Transverse colon (tissue), 4 donors: ENCODE results near the gene ANKS1B. TPM values are rescaled to one million over a fixed set of nuclear protein-coding genes. Genes with fewer than 3 reads are reported as not detected.

ENCODE experiments used
- DNase-seq: peaks from one replicate; pipeline ENCODE4 v3.0.0-alpha.2; 2019
- H3K27ac ChIP-seq, 4 donors: fragments of 200-600 bp; sonication (generic); 2 replicates each; pipeline ENCODE4 v1.5.1; 2016 to 2018; ENCODE audit warnings: inconsistent platforms in 4 of 4
- H3K27me3 ChIP-seq: fragments of 200-600 bp; sonication (generic); 2 replicates; pipeline ENCODE4 v1.5.1; 2017; ENCODE audit warnings: inconsistent platforms
- H3K36me3 ChIP-seq, 4 donors: fragments of 200-600 bp; sonication (generic); 2 replicates each; pipeline ENCODE4 v1.5.1; 2017 to 2019; ENCODE audit warnings: inconsistent platforms in 4 of 4
- H3K4me1 ChIP-seq, 4 donors: fragments of 200-600 bp; sonication (generic); 2 replicates each; pipeline ENCODE4 v1.5.1; 2017 to 2020; ENCODE audit warnings: inconsistent platforms in 4 of 4
- H3K4me3 ChIP-seq, 4 donors: fragments of 200-600 bp; sonication (generic); 1 replicate in 1 of 4; 2 replicates in 3 of 4; pipeline versions ENCODE4 v1.5.1 to v1.6.1; 2017 to 2019; ENCODE audit warnings: inconsistent platforms in 4 of 4
- H3K9me3 ChIP-seq, 2 donors: fragments of 200-600 bp; sonication (generic); 2 replicates each; pipeline ENCODE4 v1.5.1; 2017 to 2019; ENCODE audit warnings: inconsistent platforms in 2 of 2
- CTCF ChIP-seq, 5 experiments: fragments of 200-600 bp in 3 of 5; fragments of 450-650 bp in 2 of 5; sonication (generic) in 3 of 5; IDR thresholded peaks; 1 replicate in 2 of 5; 2 replicates in 3 of 5; pipeline ENCODE4 v1.5.1; 2016 to 2017; ENCODE audit warnings: antibody characterized with exemption in 5 of 5, inconsistent platforms in 3 of 5, mild to moderate bottlenecking in 2 of 5, moderate library complexity in 1 of 5
- EP300 ChIP-seq: sonication (generic); formaldehyde crosslinking; IDR thresholded peaks from one replicate; pipeline ENCODE4 v1.6.1; 2017; ENCODE audit warnings: antibody characterized with exemption, low read depth
- POLR2A ChIP-seq: fragments of 450-650 bp; IDR thresholded peaks from one replicate; pipeline ENCODE4 v1.6.1; 2016; ENCODE audit warnings: antibody characterized with exemption, mild to moderate bottlenecking, moderate library complexity
- POLR2AphosphoS5 ChIP-seq, 3 donors: sonication (generic); formaldehyde crosslinking; IDR thresholded peaks; one replicate each; pipeline ENCODE4 v1.6.1; 2016; ENCODE audit warnings: antibody characterized with exemption in 3 of 3
- WGBS, 2 donors: methylation state at CpG; one replicate each; pipeline ENCODE4 v1.1.5; 2018; ENCODE audit warnings: low coverage in 1 of 2; 5-methylcytosine and 5-hydroxymethylcytosine counted together
- in situ Hi-C, 4 donors: fragments of 200-750 bp; cut with MboI; loops; one replicate each; pipeline versions ENCODE4 v1.15.0 to v1.15.1; 2017; ENCODE audit warnings: low sequenced_read_pairs in 3 of 4, low pct_ligation_motif_present in 1 of 4, low pct_unique_long_range_greater_than_20kb in 1 of 4
- intact Hi-C: fragments of 100-400 bp; cut with DNase I; formaldehyde crosslinking; loops from one replicate; pipeline ENCODE4 v1.15.1; 2023; ENCODE audit warnings: low total_unique reads
- total RNA-seq, 4 donors: library from RNA; depleted of rRNA; stranded (reverse); fragments of >200 nt; gene quantifications; one replicate each; pipeline ENCODE4 v1.1.0, GENCODE V29; 2016

ANKS1B gene
- total RNA-seq, 4 donors from 2014 or later, result 1.4 to 6.4 (median 3.5) TPM; not detected in 1

GRCh38 chr12:99910342-99910741, 74.4 kb downstream of the ANKS1B start:
- Histone ChIP-seq H3K27me3 (no peaks in the 10 kb centered on the region), H3K9me3 (no peaks in the 10 kb centered on the region), H3K4me1 (peaks cover 0 to 7% (median 0%) of the 10 kb centered on the region in 4 donors), H3K27ac (peak overlapping the region; percentile 51 to 74 (median 70)), H3K36me3 (no peaks in the 10 kb centered on the region), H3K4me3 (no peak overlapping the region)
- no peak for TF ChIP-seq POLR2AphosphoS5 (IDR thresholded peaks at IDR 0.05)
- TF ChIP-seq POLR2A, result no peak
- no peak for TF ChIP-seq CTCF (IDR thresholded peaks at IDR 0.05)
- TF ChIP-seq EP300, result no peak
- WGBS, 2 donors, result 50 to 79% methylated on average over 1 of the region's 1 CpG
- intact Hi-C loops, result loop anchor here (10.0 kb wide), 1 partner anchor 64 kb away; no protein-coding TSS in a partner anchor
- DNase-seq, result no peak
- in situ Hi-C loops, result no loop called here

- no peaks in the 10 kb centered on the region for H3K36me3 ChIP-seq
- intact Hi-C loops (no loop called here), in situ Hi-C loops (no loop called here)
- TF ChIP-seq POLR2AphosphoS5 (IDR thresholded peaks at IDR 0.05) (no peak), EP300 (no peak)
- peaks cover 0 to 7% (median 0%) of the 10 kb centered on the region in 4 donors for H3K4me1 ChIP-seq
- no peak overlapping the region for H3K4me3 ChIP-seq
- no peak overlapping the region for H3K27ac ChIP-seq
- 81 to 86% methylated on average over 4 of the region's 4 CpGs for WGBS, 2 donors
- DNase-seq, result no peak
- no peaks in the 10 kb centered on the region for H3K9me3 ChIP-seq
- H3K27me3 ChIP-seq, result no peaks in the 10 kb centered on the region
Observed at GRCh38 chr12:99906786-99907579, 77.8 kb downstream of the ANKS1B start.

GRCh38 chr12:99901181-99901580, 83.6 kb downstream of the ANKS1B start:
- intact Hi-C loops, result loop anchor here (2.0 kb wide), 1 partner anchor 46 kb away; no protein-coding TSS in a partner anchor
- no peaks in the 10 kb centered on the region for H3K9me3 ChIP-seq
- DNase-seq, result no peak
- WGBS, 2 donors, result 31 to 40% methylated on average over 2 of the region's 2 CpGs
- H3K36me3 ChIP-seq, result no peaks in the 10 kb centered on the region
- no peaks in the 10 kb centered on the region for H3K27me3 ChIP-seq
- TF ChIP-seq EP300 (no peak), CTCF (IDR thresholded peaks at IDR 0.05) (no peak), POLR2A (no peak), POLR2AphosphoS5 (IDR thresholded peaks at IDR 0.05) (no peak)
- in situ Hi-C loops, result no loop called here
- no peak overlapping the region for H3K27ac ChIP-seq
- H3K4me3 ChIP-seq, result no peak overlapping the region
- H3K4me1 ChIP-seq, result no peaks in the 10 kb centered on the region

- TF ChIP-seq CTCF (IDR thresholded peaks at IDR 0.05) (no peak), EP300 (no peak), POLR2A (no peak), POLR2AphosphoS5 (IDR thresholded peaks at IDR 0.05) (no peak)
- Histone ChIP-seq H3K36me3 (no peaks in the 10 kb centered on the region), H3K4me1 (no peaks in the 10 kb centered on the region), H3K9me3 (no peaks in the 10 kb centered on the region), H3K4me3 (no peak overlapping the region), H3K27me3 (no peaks in the 10 kb centered on the region), H3K27ac (no peak overlapping the region)
- intact Hi-C loops, result no loop called here
- no peak for DNase-seq
- 92 to 95% methylated on average over 4 to 5 of the region's 5 CpGs for WGBS, 2 donors
- in situ Hi-C loops, result loop anchor here in 1 of 4 donors (25.0 kb wide), 1 partner anchor 89 kb away; the partner anchor contains the start of gene ANKS1B
Observed at GRCh38 chr12:99898645-99899044, 86.1 kb downstream of the ANKS1B start.
